ENCODE data around the gene SPATS2.

Gene SPATS2

GRCh38 chr12:49410818-49411217 lies 43.6 kb downstream of the SPATS2 start:
- H3K27ac ChIP-seq = no peak overlapping the region
- TF ChIP-seq CTCF (conservative IDR thresholded peaks at IDR 0.05) (no peak), ZFX (IDR thresholded peaks at IDR 0.05) (no peak)

GRCh38 chr12:49413010-49413409 lies 45.7 kb downstream of the SPATS2 start:
- TF ChIP-seq ZFX (IDR thresholded peaks at IDR 0.05) (no peak), CTCF (conservative IDR thresholded peaks at IDR 0.05) (no peak)
- no peak overlapping the region for H3K27ac ChIP-seq

GRCh38 chr12:49413796-49414195 lies 46.5 kb downstream of the SPATS2 start:
- TF ChIP-seq CTCF (conservative IDR thresholded peaks at IDR 0.05) = no peak
- TF ChIP-seq ZFX (IDR thresholded peaks at IDR 0.05) = no peak

GRCh38 chr12:49414364-49414763 lies 47.1 kb downstream of the SPATS2 start:
- H3K27ac ChIP-seq = no peak overlapping the region
- TF ChIP-seq ZFX (IDR thresholded peaks at IDR 0.05) = no peak
- TF ChIP-seq CTCF (conservative IDR thresholded peaks at IDR 0.05) = no peak

More at GRCh38 chr12:49413796-49414195, 46.5 kb downstream of the SPATS2 start:
- H3K27ac ChIP-seq = no peak overlapping the region

GRCh38 chr12:49415521-49415970 lies 48.3 kb downstream of the SPATS2 start:
- TF ChIP-seq CTCF (conservative IDR thresholded peaks at IDR 0.05) (no peak), ZFX (IDR thresholded peaks at IDR 0.05) (no peak)
- no peak overlapping the region for H3K27ac ChIP-seq

- no peak overlapping the region for H3K27ac ChIP-seq
- no peak for TF ChIP-seq ZFX (IDR thresholded peaks at IDR 0.05)
- no peak for TF ChIP-seq CTCF (conservative IDR thresholded peaks at IDR 0.05)
These were observed 49.6 kb downstream of the SPATS2 start for GRCh38 chr12:49416892-49417291.

- no peak overlapping the region for H3K27ac ChIP-seq
- TF ChIP-seq ZFX (IDR thresholded peaks at IDR 0.05) (no peak), CTCF (conservative IDR thresholded peaks at IDR 0.05) (no peak)
These were observed 50.3 kb downstream of the SPATS2 start for GRCh38 chr12:49417558-49417957.

All from C4-2B (cell line).